Measurements from ENCODE around the gene EIF4ENIF1.

DNA sequence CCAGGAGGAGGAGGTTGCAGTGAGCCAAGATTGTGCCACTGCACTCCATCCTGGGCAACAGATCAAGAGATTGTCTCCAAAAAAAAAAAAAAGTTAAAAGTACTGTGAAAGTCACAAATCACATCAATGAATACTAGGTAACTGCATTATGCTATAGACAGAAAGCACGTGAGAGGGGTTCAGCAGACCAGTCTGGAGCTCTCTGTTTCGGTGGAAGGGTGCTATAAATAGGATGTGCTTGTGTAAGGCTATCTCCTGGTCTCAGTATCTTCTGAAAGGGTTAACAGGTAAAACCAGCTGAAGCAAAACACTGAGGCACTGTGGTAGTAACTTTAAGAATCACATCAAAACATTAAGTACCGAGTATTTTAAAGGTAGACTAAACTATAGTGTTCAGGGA is 43.4 kb downstream of the EIF4ENIF1 start:
- TF ChIP-seq, protein P1, sequence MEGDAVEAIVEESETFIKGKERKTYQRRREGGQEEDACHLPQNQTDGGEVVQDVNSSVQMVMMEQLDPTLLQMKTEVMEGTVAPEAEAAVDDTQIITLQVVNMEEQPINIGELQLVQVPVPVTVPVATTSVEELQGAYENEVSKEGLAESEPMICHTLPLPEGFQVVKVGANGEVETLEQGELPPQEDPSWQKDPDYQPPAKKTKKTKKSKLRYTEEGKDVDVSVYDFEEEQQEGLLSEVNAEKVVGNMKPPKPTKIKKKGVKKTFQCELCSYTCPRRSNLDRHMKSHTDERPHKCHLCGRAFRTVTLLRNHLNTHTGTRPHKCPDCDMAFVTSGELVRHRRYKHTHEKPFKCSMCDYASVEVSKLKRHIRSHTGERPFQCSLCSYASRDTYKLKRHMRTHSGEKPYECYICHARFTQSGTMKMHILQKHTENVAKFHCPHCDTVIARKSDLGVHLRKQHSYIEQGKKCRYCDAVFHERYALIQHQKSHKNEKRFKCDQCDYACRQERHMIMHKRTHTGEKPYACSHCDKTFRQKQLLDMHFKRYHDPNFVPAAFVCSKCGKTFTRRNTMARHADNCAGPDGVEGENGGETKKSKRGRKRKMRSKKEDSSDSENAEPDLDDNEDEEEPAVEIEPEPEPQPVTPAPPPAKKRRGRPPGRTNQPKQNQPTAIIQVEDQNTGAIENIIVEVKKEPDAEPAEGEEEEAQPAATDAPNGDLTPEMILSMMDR (IDR thresholded peaks at IDR 0.05): no peak
- TF ChIP-seq POLR2AphosphoS5 (IDR thresholded peaks at IDR 0.05) (no peak), POLR2A (IDR thresholded peaks at IDR 0.05) (no peak), EP300 (IDR thresholded peaks at IDR 0.05) (no peak)

Measured in upper lobe of left lung (tissue), 4 donors.